Right renal cortex interstitium (tissue), 3 donors: ENCODE data around the gene LOXHD1. TPM values are rescaled to one million over a fixed set of nuclear protein-coding genes. Genes with fewer than 3 reads are reported as not detected.

Experiments used
- DNase-seq, 3 donors: peaks; one replicate each; pipeline ENCODE4 v3.0.0-alpha.2; 2013; ENCODE audit warnings: low read depth in 3 of 3, low spot score in 2 of 3
- polyA plus RNA-seq, 3 donors: library from polyadenylated mRNA; unstranded; fragments of 120-200 nt; gene quantifications; one replicate each; pipeline ENCODE4 v1.2.1, GENCODE V29; 2013; ENCODE audit not compliant: insufficient read length in 3 of 3

The LOXHD1 gene
- polyA plus RNA-seq, 3 donors = 0.28 to 0.72 (median 0.68) TPM

DNA sequence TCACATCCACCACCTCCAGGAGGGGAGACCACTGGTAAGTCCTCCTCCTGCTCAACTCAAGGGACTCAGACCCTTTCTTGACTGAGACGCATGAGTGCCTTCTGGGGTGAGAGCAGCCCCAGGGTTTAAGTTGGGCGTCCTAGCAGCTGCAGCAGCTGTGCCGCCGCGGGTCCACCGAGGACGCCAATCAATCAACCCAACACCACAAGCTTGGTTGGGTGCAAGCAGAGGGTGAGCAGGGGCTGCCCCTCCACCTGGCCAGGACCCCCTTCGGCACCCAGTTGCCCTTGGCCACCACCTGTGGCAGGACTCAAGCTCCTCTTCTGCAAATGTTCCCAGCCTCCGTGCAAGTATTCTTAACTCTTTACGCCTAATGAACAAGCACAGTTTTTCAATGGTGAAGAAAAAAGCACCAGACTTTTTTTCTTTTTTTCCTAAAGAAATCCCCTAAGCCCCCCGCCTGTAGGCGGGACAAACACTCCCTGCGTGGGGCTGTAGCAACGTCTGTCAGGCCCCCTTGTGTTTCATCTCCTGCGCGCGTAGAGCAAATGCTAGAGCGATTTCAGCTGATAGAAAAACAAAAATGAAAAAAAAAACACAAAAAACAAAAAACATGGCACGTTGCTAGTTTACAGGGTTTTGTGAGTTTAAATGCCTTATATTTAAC lies 197.1 kb downstream of the LOXHD1 start:
- no peak for DNase-seq

DNA sequence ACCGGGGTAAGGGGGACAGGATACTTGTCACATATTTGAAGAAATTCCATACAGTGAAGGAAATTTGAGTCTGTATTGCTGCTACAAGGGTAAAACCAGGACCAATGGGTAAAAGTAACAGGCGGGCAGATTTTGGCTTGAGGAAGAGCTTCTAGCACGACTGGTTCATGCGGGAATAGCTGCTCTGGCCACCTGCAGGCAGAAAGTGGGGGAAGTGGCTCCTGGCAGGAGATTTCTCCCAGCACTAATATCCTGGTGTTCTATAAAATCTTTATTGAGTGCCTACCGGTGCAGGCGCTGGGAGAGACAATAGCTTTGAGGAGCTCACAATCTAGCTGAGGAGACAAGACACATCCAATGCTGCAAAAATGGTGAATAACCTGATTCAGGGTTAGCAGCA lies 198.5 kb downstream of the LOXHD1 start:
- DNase-seq = no peak

DNA sequence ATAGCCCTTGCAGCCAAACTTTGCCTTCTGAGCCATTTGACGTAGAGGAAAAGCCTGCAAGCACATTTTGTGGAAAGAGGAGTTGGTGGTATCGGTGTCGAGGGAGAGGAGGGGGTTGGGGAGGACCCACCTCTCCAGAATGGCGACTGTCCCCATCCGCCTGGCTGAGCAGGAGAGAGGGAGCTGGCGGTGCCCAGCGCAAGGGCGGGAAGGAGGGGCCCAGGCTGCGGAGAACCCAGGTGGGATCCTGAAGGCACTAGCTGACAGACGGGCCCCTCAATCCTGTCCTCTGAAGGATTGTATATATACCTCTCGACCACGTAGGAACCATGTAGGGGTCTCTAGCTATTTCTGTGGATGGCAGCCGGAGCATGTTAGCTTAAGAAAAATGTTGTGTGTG lies 200.3 kb downstream of the LOXHD1 start:
- DNase-seq = no peak

DNA sequence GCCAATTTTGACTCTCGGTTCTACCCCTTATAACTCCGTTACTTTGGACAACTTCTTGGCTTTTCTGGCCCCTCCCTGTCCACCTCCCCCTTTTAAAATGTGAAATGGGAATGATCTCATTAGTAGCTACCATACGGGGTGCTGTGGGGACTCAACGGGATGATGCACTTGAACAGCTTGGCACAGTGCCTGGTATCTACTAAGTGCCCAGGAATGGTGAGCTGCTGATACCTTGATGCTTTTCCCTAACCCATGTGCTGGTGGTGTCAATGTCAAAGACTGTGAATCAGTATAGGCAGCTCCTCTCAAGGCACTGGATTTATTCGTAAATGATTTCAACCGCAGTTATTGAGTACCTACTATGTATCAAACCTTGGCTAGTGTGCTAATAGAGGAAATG lies 204.2 kb downstream of the LOXHD1 start:
- DNase-seq = no peak

DNA sequence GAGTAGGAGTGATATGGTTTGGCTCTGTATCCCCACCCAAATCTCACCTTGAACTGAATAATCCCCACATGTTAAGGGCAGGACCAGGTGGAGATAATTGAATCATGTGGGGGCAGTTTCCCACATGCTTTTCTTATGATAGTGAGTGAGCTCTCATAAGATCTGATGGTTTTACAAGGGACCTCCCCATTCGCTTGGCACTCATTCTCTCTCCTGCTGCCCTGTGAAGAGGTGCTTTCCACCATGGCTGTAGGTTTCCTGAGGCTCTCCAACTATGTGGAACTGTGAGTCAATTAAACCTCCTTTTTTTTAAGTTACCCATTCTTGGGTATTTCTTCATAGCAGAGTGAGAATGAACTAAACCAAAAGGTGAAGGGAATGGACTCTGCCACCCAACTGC lies 207.5 kb downstream of the LOXHD1 start:
- no peak for DNase-seq

DNA sequence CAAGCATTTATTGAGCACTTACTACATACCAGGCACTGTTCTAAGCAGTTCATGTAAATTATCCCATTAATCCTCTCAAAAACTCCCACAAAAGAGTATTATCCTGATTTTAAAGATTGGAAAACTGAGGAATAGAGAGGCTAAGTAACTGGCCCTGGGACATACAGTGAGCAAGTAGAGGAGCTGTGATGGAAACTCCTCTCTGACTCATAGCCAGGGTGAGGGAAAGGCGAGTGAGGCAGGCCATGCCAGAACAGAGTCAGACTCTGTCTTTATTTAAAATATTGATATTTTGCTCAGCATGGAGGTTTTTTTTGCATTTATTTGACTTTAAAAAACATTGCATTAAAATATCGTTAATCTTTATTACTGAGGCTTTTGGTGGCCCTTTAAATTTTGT lies 208.0 kb downstream of the LOXHD1 start:
- DNase-seq = no peak

DNA sequence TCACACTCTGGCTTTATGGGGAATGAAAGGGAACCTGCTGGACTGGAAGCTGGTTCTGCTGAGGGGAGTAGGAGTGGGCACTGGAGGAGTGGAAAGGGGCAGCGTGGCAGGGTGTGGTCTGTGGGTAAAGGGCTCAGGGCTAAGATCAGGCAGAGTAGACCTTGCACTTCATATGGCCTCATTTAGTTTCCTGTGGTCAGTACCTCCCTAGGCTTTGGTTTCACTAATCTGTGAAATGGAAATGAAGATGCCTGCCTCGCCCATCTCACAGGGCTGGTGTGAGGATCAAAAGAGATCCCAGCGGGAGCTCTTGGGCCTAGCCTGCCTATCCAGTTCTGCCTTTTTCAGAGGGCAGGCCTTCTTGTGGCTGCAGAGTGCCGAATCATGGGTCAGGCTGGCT lies 208.7 kb downstream of the LOXHD1 start:
- DNase-seq = no peak

DNA sequence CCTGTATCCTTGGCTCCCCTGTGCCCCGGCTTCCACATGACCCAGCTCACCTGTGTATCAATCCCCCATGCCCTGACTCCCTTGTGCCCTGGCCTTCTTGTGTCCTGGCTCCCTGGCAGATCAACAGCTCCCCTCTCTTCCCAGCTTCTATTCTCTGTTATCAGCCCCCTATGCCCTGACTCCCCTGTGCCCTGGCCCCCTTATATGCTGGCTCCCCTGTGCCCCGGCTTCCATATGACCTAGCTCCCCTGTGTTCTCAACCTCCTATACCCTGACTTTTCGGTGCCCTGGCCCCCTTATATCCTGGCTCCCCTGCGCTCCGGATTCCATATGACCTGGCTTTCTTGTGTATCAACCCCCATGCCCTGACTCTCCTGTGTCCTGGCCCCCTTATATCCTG lies 209.2 kb downstream of the LOXHD1 start:
- DNase-seq = no peak

DNA sequence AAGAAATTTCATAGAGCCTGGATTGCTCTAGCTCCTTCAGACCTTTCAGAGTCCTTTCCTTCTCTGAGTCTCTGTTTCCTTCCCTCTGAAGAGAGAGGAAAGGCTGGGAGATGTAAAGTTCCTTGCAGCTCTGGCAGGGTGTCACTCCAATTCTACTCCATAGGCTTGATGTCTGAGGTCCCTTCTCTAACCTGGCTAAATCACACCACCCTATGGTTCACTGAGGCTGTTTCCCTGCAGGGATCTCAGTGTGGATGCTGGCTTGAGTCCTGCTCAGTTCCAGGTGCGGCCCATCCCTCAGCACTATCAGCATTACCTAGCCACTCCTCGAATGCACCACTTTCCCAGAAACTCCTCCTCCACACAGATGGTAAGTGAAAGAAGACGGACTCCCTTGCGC lies 209.7 kb downstream of the LOXHD1 start:
- no peak for DNase-seq

DNA sequence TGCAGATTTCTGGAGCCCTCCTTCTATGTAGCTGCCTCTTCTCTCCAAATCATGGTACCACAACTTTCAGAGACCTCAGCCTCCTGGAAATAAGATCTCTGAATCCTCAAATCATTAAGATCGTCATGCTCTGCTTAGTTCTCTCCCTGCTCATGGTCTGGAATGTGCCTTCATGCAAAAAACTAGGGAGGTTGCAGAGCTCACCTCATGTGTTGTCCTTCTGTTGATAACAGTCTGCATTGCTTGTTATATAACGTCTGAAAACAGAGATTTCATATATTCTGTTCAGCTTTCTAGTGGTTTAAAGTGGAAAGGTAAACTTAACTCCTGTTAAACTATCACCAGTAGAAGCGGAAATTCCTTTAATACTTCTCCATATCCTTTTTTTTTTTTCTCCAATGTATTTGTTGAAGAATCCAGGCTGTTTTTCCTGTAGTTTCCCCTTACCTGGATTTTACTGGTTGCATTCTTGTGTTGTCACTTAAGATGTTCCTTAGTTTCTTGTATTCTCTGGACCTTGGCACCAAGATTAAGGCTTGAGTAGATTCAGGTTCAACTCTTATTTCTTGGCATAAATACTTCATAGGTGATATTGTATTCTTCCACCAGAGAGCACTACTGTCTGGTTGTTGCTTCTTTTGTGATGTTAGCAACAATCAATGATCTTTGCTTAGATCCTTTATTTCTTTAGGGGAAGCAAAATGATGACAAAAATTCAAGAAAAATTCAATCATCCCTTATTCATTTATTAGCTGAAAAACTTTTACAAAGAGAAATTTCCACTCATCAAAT lies 211.3 kb downstream of the LOXHD1 start:
- no peak for DNase-seq

DNA sequence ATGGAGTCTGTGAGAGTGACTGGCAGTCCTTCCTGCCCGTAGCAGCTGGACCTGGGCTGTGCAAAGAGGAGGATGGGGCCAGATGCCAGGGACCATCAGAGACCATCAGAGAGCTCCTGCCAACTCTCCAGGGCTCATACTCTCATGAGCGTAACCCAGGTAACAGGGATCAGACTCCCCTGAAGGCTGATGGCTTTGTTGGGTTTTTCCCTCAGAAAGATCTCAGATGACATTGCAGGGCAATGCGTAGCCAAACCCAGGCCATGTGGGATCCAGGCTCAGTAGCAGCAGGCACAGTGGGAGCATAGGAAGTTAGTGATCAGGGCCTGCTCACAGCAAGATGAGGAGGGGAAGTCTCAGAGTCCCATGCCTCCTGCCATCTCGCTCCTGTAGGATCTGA lies 218.0 kb downstream of the LOXHD1 start:
- DNase-seq = no peak

DNA sequence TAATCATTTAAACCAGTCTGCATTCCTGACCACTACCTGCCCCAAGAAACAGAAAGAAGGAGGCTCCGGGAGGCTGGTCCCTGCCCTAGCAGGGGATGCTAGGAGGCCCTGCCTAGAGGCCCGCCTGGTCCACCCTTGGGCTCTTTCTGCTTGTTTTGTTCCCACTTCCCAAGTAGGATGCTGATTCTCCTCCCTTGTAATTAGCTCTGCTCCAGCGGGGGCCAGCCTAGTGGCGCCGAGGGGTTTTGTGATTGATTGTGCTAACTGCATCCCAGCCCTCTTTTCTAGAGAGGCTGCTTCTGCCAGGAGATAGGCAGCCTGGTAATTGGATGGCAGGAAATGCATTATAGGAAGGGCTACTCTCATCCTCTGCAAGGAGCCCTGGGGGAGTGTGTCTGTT lies 220.0 kb downstream of the LOXHD1 start:
- DNase-seq = no peak

DNA sequence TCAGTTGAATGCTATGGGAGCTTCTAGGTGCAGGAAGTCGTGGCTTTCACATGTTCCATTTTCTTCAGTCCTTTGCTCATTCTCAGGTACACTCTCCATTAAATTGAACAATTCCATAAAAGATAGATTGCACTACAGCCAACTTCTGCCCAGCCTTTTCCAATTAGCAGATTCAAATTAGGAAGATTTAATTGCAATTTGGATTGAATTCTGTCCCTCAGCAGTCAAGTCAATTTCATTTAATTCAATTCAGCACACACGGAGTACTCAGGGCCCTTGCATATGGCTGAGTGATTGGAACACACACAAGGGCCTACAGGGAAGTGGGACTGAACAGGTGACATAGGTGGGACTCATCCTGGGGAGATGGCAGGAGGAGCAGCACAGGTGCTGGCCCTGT lies 220.4 kb downstream of the LOXHD1 start:
- DNase-seq = no peak

DNA sequence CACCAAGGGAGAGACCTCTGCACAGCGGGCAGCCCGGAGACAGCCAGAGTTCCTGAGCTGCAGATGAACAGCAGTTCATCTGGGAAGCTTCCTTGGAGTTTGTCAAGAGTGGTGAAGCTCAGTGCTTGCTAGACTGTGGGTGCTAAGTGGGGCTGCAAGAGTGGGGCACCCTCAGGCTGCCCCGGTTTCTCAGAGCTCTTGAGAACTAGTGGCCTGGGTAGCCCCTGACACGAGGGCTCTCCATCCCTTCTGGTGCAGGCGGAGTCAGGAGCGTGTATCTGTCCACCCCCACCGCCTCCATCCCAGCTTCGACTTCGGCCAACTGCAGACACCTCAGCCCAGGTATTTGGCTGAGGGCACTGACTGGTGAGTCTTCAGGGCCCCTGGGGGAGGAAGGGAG lies 222.0 kb downstream of the LOXHD1 start:
- DNase-seq = no peak

DNA sequence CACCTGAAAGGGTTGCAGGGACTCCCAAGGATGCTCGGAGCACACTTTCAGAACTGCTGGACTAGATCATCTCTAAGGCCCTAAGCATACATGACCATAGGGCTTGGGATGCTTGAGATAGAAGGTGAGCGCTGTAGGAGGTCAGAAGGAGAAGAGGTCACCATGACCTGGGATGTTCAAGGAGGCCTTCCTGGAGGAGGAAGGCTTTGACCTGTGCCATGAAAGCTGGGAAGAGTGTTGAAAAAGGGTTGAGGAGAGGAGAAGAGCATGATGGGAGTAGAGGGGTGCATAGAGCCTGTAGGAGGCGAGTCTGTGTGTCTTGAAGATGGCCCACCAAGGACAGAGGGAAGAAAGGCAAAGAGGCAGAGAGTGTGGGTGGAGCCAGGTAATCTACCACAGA lies 222.4 kb downstream of the LOXHD1 start:
- DNase-seq = no peak

DNA sequence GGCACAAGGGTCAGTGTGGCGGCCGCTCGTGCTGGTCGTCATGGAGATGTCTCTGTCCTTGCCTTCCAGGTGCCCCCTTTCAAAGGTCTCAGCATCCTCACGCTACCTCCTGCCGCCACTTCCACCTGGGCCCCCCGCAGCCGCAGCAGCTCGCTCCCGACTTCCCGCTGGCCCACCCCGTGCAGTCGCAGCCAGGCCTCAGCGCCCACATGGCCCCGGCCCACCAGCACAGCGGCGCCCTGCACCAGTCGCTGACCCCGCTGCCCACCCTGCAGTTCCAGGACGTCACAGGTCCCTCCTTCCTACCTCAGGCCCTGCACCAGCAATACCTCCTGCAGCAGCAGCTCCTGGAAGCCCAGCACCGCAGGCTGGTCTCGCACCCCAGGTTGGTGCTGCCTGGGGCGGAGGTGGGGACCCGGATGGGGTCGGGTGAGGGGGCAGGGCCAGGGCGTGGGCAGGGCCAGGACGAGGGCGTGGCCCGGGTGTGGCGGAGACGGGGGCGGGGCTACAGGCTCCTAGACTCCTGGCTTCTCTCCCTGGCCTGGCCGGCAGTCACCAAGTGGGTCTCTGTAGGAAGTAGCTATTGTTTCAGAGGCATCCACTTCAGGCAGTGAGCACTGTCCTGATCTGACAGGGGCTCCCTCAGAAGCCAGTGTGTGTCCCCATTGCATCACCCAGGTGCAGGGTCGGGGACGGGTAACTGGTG lies 223.7 kb downstream of the LOXHD1 start:
- DNase-seq = no peak

DNA sequence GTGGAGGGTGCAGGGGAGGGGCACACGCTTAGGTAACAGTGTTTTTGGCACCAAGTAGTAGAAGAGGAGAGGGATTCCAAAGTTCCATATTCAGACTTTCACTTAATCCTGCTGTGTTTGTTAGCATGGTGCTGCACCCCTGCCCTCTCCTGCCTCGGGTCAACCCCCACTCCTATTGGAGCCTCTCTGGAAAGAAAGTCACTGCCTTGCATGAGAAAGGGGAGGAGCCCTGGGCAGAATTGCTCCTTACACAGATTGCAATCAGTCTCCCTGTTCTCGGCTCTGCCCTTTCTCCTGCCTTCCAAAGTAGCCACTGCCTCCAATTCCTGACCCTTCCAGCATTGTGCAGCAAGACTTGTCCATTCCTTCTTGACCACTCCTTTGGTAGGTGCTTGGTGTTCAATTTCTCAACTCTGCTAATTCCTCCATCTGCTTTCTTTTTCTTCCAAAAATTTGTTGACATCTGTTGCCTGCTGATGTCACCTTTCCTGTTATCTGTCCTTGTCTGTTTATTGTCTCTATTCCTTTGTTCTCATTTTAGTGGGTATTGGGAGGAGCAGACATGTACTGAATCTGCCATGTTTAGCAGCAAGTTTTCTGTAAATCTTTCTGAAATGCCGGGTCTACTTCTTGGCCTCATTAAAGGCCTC lies 225.4 kb downstream of the LOXHD1 start:
- DNase-seq = no peak

DNA sequence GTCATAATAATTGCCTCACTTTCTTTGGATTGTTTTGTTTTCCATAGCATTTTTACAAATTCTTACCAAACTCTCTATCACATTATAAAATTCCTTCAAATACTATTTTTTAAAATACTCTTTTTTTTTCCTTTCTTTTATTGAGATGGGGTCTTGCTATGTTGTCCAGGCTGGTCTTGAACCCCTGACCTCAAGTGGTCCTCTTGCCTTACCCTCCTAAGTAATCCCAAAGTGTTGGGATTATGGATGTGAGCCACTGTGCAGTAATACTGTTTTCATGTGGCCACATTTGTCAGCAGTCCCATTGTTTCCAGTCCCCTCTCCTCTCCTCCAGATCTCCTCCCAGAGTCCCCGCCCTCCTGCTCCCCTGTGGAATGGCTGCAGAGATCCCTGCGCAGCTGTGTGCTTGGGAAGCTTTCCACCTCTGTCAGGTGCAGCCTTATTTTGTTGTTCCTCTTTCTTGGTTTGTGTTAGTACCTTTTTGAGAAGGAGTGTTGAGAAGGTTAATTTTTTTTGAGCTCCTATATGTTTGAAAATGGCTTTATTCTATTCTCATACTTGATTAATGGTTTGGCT lies 227.3 kb downstream of the LOXHD1 start:
- DNase-seq = no peak

DNA sequence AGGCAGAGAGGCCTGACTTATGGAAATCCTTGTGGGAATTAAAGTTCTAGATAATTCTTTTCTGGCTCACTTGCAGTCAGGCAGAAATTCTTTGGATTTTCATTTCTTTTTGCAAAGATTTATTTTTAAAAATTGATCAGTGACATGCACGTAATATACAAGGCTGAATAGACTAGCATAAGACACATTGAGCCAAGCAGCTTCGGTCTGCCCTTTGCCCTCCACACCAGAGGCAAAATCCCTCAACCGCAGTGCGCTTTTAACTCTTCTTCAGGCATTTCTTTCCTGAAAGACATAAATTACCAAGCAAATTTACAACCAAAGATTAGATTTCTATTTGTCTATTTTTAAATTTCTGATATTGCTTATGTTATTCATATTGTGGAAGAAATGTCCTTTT lies 227.9 kb downstream of the LOXHD1 start:
- no peak for DNase-seq

DNA sequence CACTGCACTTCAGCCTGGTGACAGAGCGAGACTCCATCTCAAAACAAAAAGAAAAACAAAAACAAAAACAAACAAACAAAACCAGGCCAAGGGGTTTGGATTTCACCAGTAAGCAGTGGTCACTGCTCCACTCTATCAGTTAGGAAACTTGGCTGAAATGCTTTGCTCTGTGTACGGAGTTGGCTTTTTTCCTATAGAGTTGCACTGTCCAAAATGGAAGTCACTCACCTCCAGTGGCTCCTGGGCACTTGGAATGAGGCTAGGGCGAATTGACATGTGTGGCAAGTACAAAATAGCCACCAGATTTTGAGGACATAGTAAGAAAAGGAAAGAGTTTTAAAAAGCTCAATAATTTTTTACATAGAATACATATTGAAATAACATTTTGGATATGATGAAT lies 228.7 kb downstream of the LOXHD1 start:
- no peak for DNase-seq
